Measurements from ENCODE around the gene IL34. TPM values are rescaled to one million over a fixed set of nuclear protein-coding genes. Genes with fewer than 3 reads are reported as not detected.
A peak's percentile ranks its signal among the peaks of the same experiment; 100 is the strongest.

The IL34 gene
- total and polyA plus RNA-seq, 2 of the 13 experiments (the other 11 are each of a cell fraction or from before 2014, with no cell fraction given), result 1.2 to 1.3 TPM

GRCh38 chr16:70695331-70696070 lies 49.1 kb downstream of the IL34 start:
- no peak overlapping the region for H3K27ac ChIP-seq (ENCODE audit: extremely low read length, insufficient read depth, low read length)
- H3K4me2 ChIP-seq (ENCODE audit: low read depth, low read length), result no peak overlapping the region
- no peaks in the 10 kb centered on the region for H4K20me1 ChIP-seq (ENCODE audit: insufficient read depth, low read length)
- CTCF ChIA-PET (ENCODE audit: low intra/inter-chr PET ratio, low total read pairs), result no interaction called here
- H3K9me3 ChIP-seq (ENCODE audit: low read length), result no peaks in the 10 kb centered on the region
- ATAC-seq (peak; percentile 39), DNase-seq (ENCODE audit: low spot score) (peak; percentile 34), FAIRE-seq (no peak)
- no peaks in the 10 kb centered on the region for H3K79me2 ChIP-seq (ENCODE audit: insufficient read depth, low read length)
- peaks cover 8% of the 10 kb centered on the region in 2 experiments; a peak in 2 of 5 replicates for H3K36me3 ChIP-seq (replicated peaks in 1 of 2; ENCODE audit: control insufficient read depth in 1 of 2, insufficient read depth in 2 of 2, low read length in 2 of 2)
- no peaks in the 10 kb centered on the region for H3K27me3 ChIP-seq (ENCODE audit: control insufficient read depth in 1 of 2, insufficient read depth in 2 of 2, low read length in 2 of 2)
- intact Hi-C loops (cut with micrococcal nuclease; ENCODE audit: unreplicated experiment), result no loop called here
- POLR2A ChIA-PET, result interaction anchor here (0.8 to 2.6 kb wide), 5 partner anchors 8 to 29 kb away, joined by 3 to 14 read pairs (median 9); no protein-coding TSS in a partner anchor
- H3K9ac ChIP-seq (ENCODE audit: insufficient read depth, low read depth, low read length), result no peak overlapping the region; the same call in 1 of the 2 replicates
- H2AFZ ChIP-seq (ENCODE audit: low read length), result no peak overlapping the region
- H3K4me3 ChIP-seq (replicated peaks in 1 of 3; ENCODE audit: insufficient read depth in 1 of 3, low read depth in 2 of 3, low read length in 3 of 3), result no peak overlapping the region
- BruUV-seq (replicated peaks), result no TSS peak
- H3K4me1 ChIP-seq (ENCODE audit: insufficient read depth, low read length), result peaks cover 48% of the 10 kb centered on the region
- in situ Hi-C loops (cut with HindIII; ENCODE audit: extremely low pct_ligation_motif_present, low pct_unique_long_range_greater_than_20kb), result no loop called here
- 78% methylated on average over 10 of the region's 14 CpGs for WGBS (ENCODE audit: low lambda C conversion rate)
- TF ChIP-seq BCLAF1 (IDR thresholded peaks at IDR 0.05) (no peak), PHF20 (CRISPR knock-in tag; IDR thresholded peaks at IDR 0.05) (no peak), HOXA3 (CRISPR knock-in tag; IDR thresholded peaks at IDR 0.05) (peak; percentile 22; the same call in 1 of the 2 replicates), SMARCC2 (IDR thresholded peaks at IDR 0.05) (no peak), ZBTB38 (CRISPR knock-in tag; IDR thresholded peaks at IDR 0.05) (peak; percentile 58; the same call in 1 of the 2 replicates), ZBTB33 (CRISPR knock-in tag; IDR thresholded peaks at IDR 0.05) (peak; percentile 98), ZNF552 (CRISPR knock-in tag; IDR thresholded peaks at IDR 0.05; ENCODE audit: borderline replicate concordance) (no peak), HNRNPL (IDR thresholded peaks at IDR 0.05; ENCODE audit: low read depth, low read length) (peak; percentile 89)
- TF ChIP-seq, protein P1, sequence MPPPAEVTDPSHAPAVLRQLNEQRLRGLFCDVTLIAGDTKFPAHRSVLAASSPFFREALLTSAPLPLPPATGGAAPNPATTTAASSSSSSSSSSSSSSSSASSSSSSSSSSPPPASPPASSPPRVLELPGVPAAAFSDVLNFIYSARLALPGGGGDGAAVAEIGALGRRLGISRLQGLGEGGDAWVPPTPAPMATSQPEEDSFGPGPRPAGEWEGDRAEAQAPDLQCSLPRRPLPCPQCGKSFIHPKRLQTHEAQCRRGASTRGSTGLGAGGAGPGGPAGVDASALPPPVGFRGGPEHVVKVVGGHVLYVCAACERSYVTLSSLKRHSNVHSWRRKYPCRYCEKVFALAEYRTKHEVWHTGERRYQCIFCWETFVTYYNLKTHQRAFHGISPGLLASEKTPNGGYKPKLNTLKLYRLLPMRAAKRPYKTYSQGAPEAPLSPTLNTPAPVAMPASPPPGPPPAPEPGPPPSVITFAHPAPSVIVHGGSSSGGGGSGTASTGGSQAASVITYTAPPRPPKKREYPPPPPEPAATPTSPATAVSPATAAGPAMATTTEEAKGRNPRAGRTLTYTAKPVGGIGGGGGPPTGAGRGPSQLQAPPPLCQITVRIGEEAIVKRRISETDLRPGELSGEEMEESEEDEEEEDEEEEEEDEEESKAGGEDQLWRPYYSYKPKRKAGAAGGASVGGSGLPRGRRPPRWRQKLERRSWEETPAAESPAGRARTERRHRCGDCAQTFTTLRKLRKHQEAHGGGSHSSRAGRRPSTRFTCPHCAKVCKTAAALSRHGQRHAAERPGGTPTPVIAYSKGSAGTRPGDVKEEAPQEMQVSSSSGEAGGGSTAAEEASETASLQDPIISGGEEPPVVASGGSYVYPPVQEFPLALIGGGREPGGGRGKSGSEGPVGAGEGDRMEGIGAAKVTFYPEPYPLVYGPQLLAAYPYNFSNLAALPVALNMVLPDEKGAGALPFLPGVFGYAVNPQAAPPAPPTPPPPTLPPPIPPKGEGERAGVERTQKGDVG (CRISPR knock-in tag; IDR thresholded peaks at IDR 0.05; ENCODE audit: borderline replicate concordance), result peak; percentile 48; the same call in 1 of the 2 replicates
- TF ChIP-seq, protein P2, sequence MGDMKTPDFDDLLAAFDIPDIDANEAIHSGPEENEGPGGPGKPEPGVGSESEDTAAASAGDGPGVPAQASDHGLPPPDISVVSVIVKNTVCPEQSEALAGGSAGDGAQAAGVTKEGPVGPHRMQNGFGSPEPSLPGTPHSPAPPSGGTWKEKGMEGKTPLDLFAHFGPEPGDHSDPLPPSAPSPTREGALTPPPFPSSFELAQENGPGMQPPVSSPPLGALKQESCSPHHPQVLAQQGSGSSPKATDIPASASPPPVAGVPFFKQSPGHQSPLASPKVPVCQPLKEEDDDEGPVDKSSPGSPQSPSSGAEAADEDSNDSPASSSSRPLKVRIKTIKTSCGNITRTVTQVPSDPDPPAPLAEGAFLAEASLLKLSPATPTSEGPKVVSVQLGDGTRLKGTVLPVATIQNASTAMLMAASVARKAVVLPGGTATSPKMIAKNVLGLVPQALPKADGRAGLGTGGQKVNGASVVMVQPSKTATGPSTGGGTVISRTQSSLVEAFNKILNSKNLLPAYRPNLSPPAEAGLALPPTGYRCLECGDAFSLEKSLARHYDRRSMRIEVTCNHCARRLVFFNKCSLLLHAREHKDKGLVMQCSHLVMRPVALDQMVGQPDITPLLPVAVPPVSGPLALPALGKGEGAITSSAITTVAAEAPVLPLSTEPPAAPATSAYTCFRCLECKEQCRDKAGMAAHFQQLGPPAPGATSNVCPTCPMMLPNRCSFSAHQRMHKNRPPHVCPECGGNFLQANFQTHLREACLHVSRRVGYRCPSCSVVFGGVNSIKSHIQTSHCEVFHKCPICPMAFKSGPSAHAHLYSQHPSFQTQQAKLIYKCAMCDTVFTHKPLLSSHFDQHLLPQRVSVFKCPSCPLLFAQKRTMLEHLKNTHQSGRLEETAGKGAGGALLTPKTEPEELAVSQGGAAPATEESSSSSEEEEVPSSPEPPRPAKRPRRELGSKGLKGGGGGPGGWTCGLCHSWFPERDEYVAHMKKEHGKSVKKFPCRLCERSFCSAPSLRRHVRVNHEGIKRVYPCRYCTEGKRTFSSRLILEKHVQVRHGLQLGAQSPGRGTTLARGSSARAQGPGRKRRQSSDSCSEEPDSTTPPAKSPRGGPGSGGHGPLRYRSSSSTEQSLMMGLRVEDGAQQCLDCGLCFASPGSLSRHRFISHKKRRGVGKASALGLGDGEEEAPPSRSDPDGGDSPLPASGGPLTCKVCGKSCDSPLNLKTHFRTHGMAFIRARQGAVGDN (CRISPR knock-in tag; IDR thresholded peaks at IDR 0.05), result peak; percentile 61
